ENCODE measurements around the gene CFAP54.

DNA sequence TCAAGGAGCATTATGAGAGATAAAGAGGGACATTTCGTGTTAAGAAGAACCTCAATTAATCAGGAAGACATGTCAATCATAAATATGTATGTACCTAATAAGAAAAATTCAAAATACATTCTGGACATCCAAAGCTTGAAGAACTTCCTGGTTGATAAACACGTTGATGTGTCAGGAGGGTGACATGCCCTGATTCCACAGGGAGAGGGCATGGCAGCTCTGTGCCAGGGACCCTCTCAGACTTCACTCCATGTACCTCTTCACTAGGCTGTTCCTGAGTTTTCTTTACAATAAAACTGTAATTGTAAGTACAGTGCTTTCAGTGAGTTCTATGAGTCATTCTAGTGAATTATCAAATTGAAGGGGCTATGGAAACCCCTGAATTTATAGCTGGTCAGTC is 163.5 kb downstream of the CFAP54 start:
- TF ChIP-seq POLR2AphosphoS5 (IDR thresholded peaks at IDR 0.05; ENCODE audit: low read depth, low read length) (no peak), POLR2A (IDR thresholded peaks at IDR 0.05; ENCODE audit: low read depth, low read length) (no peak), TAF1 (IDR thresholded peaks at IDR 0.05; ENCODE audit: borderline replicate concordance, low read depth, low read length) (no peak)
